ENCODE results near the gene KIF14. TPM values are rescaled to one million over a fixed set of nuclear protein-coding genes. Genes with fewer than 3 reads are reported as not detected.

The KIF14 gene
- total RNA-seq, 1 donor from 2014 or later, result 0.38 TPM

- intact Hi-C loops (cut with micrococcal nuclease), result no loop called here
- Mint-ChIP-seq H3K9me3 (no peaks in the 10 kb centered on the region), H3K4me1 (no peaks in the 10 kb centered on the region), H3K27me3 (no peaks in the 10 kb centered on the region), H3K36me3 (ENCODE audit: low read depth) (no peaks in the 10 kb centered on the region), H3K27ac (no peak overlapping the region), H3K4me3 (no peak overlapping the region)
- no peak for TF ChIP-seq CTCF (IDR thresholded peaks at IDR 0.05)
- ATAC-seq (ENCODE audit: low read depth) (no peak), DNase-seq (no peak)
- POLR2A ChIA-PET, result no interaction called here
- CTCF ChIA-PET, result interaction anchor here (1.2 kb wide), 1 partner anchor 8 kb away, joined by 5 read pairs; no protein-coding TSS in a partner anchor
Measured at GRCh38 chr1:200550367-200550766, 70.2 kb downstream of the KIF14 start.

- intact Hi-C loops (cut with micrococcal nuclease), result no loop called here
- DNase-seq, result no peak
- H3K4me3 Mint-ChIP-seq, result no peak overlapping the region
- no peak overlapping the region for H3K27ac Mint-ChIP-seq
- H3K27me3 Mint-ChIP-seq, result no peaks in the 10 kb centered on the region
- no peaks in the 10 kb centered on the region for H3K36me3 Mint-ChIP-seq (ENCODE audit: low read depth)
- no peak for ATAC-seq (ENCODE audit: low read depth)
- H3K4me1 Mint-ChIP-seq, result no peaks in the 10 kb centered on the region
- TF ChIP-seq CTCF (IDR thresholded peaks at IDR 0.05), result no peak
- ChIA-PET CTCF (no interaction called here), POLR2A (no interaction called here)
- no peaks in the 10 kb centered on the region for H3K9me3 Mint-ChIP-seq
Measured at GRCh38 chr1:200547386-200547785, 73.2 kb downstream of the KIF14 start.

- no peak for TF ChIP-seq CTCF (IDR thresholded peaks at IDR 0.05)
- H3K4me3 Mint-ChIP-seq, result no peak overlapping the region
- intact Hi-C loops (cut with micrococcal nuclease), result no loop called here
- H3K9me3 Mint-ChIP-seq, result no peaks in the 10 kb centered on the region
- ChIA-PET POLR2A (no interaction called here), CTCF (no interaction called here)
- H3K36me3 Mint-ChIP-seq (ENCODE audit: low read depth), result no peaks in the 10 kb centered on the region
- no peak overlapping the region for H3K27ac Mint-ChIP-seq
- DNase-seq (no peak), ATAC-seq (ENCODE audit: low read depth) (no peak)
- H3K27me3 Mint-ChIP-seq, result no peaks in the 10 kb centered on the region
- no peaks in the 10 kb centered on the region for H3K4me1 Mint-ChIP-seq
Measured at GRCh38 chr1:200546577-200546976, 74.0 kb downstream of the KIF14 start.

- POLR2A ChIA-PET, result no interaction called here
- DNase-seq (no peak), ATAC-seq (ENCODE audit: low read depth) (no peak)
- Mint-ChIP-seq H3K36me3 (ENCODE audit: low read depth) (no peaks in the 10 kb centered on the region), H3K4me3 (no peak overlapping the region), H3K9me3 (no peaks in the 10 kb centered on the region), H3K4me1 (no peaks in the 10 kb centered on the region), H3K27ac (no peak overlapping the region), H3K27me3 (peaks cover 2% of the 10 kb centered on the region)
- intact Hi-C loops (cut with micrococcal nuclease), result no loop called here
- no peak for TF ChIP-seq CTCF (IDR thresholded peaks at IDR 0.05)
- CTCF ChIA-PET, result no interaction called here
Measured at GRCh38 chr1:200542162-200542561, 78.4 kb downstream of the KIF14 start.

- Mint-ChIP-seq H3K27me3 (peaks cover 2% of the 10 kb centered on the region), H3K4me3 (no peak overlapping the region), H3K36me3 (ENCODE audit: low read depth) (no peaks in the 10 kb centered on the region), H3K9me3 (no peaks in the 10 kb centered on the region), H3K27ac (no peak overlapping the region), H3K4me1 (no peaks in the 10 kb centered on the region)
- DNase-seq (no peak), ATAC-seq (ENCODE audit: low read depth) (no peak)
- intact Hi-C loops (cut with micrococcal nuclease), result no loop called here
- TF ChIP-seq CTCF (IDR thresholded peaks at IDR 0.05), result no peak
- ChIA-PET POLR2A (no interaction called here), CTCF (no interaction called here)
Measured at GRCh38 chr1:200540281-200540680, 80.3 kb downstream of the KIF14 start.

Data from activated B cell treated with CpG ODN at 0.5 μM for 24 hours (primary cell).